Gastroesophageal sphincter (tissue), 3 donors: ENCODE data around the gene CAPZA2.

ENCODE experiments used
- EP300 ChIP-seq: sonication (generic); formaldehyde crosslinking; IDR thresholded peaks from one replicate; pipeline ENCODE4 v1.6.1; 2017; ENCODE audit warnings: antibody characterized with exemption, mild to moderate bottlenecking
- POLR2AphosphoS5 ChIP-seq: sonication (generic); formaldehyde crosslinking; IDR thresholded peaks from one replicate; pipeline ENCODE4 v1.6.1; 2017; ENCODE audit warnings: antibody characterized with exemption
- TF ChIP-seq, protein P1 (sequence below), 4 experiments: fragments of 200-600 bp in 2 of 4; fragments of 450-650 bp in 2 of 4; sonication (generic) in 1 of 4; IDR thresholded peaks; one replicate each; pipeline ENCODE4 v1.5.1; 2017 to 2019; ENCODE audit warnings: antibody characterized with exemption in 4 of 4, mild to moderate bottlenecking in 2 of 4, moderate library complexity in 2 of 4

- no peak for TF ChIP-seq POLR2AphosphoS5
- TF ChIP-seq, protein P1, sequence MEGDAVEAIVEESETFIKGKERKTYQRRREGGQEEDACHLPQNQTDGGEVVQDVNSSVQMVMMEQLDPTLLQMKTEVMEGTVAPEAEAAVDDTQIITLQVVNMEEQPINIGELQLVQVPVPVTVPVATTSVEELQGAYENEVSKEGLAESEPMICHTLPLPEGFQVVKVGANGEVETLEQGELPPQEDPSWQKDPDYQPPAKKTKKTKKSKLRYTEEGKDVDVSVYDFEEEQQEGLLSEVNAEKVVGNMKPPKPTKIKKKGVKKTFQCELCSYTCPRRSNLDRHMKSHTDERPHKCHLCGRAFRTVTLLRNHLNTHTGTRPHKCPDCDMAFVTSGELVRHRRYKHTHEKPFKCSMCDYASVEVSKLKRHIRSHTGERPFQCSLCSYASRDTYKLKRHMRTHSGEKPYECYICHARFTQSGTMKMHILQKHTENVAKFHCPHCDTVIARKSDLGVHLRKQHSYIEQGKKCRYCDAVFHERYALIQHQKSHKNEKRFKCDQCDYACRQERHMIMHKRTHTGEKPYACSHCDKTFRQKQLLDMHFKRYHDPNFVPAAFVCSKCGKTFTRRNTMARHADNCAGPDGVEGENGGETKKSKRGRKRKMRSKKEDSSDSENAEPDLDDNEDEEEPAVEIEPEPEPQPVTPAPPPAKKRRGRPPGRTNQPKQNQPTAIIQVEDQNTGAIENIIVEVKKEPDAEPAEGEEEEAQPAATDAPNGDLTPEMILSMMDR (IDR thresholded peaks at IDR 0.05): no peak
- TF ChIP-seq EP300: no peak
These were observed 24.3 kb downstream of the CAPZA2 start for GRCh38 chr7:116886543-116887156.
